GM23248 (cell line): ENCODE measurements around the gene SOX11. TPM values are rescaled to one million over a fixed set of nuclear protein-coding genes. Genes with fewer than 3 reads are reported as not detected.

Experiments
- DNase-seq: peaks from one replicate; pipeline ENCODE4 v3.0.0-alpha.2; 2015
- H2AFZ ChIP-seq: fragments of 200-600 bp; sonication (generic); 2 replicates; pipeline ENCODE4 v1.6.1; 2016; ENCODE audit warnings: antibody characterized with exemption
- H3F3A ChIP-seq: fragments of 200-600 bp; sonication (generic); 2 replicates; pipeline ENCODE4 v1.6.1; 2016; ENCODE audit warnings: mild to moderate bottlenecking, antibody characterized with exemption, mixed run types; ENCODE audit not compliant: insufficient read depth
- H3K27ac ChIP-seq: fragments of 200-600 bp; sonication (generic); 2 replicates; pipeline ENCODE4 v1.5.1; 2016; ENCODE audit warnings: mild to moderate bottlenecking
- H3K27me3 ChIP-seq: fragments of 200-600 bp; sonication (generic); replicated peaks from 2 replicates; pipeline ENCODE4 v1.6.1; 2016; ENCODE audit warnings: mild to moderate bottlenecking; ENCODE audit not compliant: insufficient read depth
- H3K36me3 ChIP-seq: fragments of 200-600 bp; sonication (generic); 2 replicates; pipeline ENCODE4 v1.6.1; 2016; ENCODE audit warnings: low read depth, mild to moderate bottlenecking
- H3K4me1 ChIP-seq: fragments of 200-600 bp; sonication (generic); 2 replicates; pipeline ENCODE4 v1.6.1; 2016; ENCODE audit warnings: mild to moderate bottlenecking; ENCODE audit not compliant: insufficient read depth
- H3K4me2 ChIP-seq: fragments of 200-600 bp; sonication (generic); one replicate; pipeline ENCODE4 v1.6.1; 2016; ENCODE audit warnings: mild to moderate bottlenecking; ENCODE audit not compliant: unreplicated experiment
- H3K4me3 ChIP-seq: fragments of 200-600 bp; sonication (generic); 2 replicates; pipeline ENCODE4 v1.5.1; 2016; ENCODE audit warnings: mild to moderate bottlenecking
- H3K79me2 ChIP-seq: fragments of 200-600 bp; sonication (generic); 2 replicates; pipeline ENCODE4 v1.6.1; 2016; ENCODE audit warnings: mild to moderate bottlenecking; ENCODE audit not compliant: insufficient read depth
- H3K9ac ChIP-seq: fragments of 200-600 bp; sonication (generic); 2 replicates; pipeline ENCODE4 v1.6.1; 2016; ENCODE audit warnings: mild to moderate bottlenecking
- H3K9me2 ChIP-seq: fragments of 200-600 bp; sonication (generic); 2 replicates; pipeline ENCODE4 v1.6.1; 2016; ENCODE audit warnings: mixed run types, mild to moderate bottlenecking, moderate library complexity; ENCODE audit not compliant: insufficient read depth
- H3K9me3 ChIP-seq: fragments of 200-600 bp; sonication (generic); one replicate; pipeline ENCODE4 v1.6.1; 2017; ENCODE audit warnings: low read depth
- H4K20me1 ChIP-seq: fragments of 200-600 bp; sonication (generic); 2 replicates; pipeline ENCODE4 v1.6.0; 2016; ENCODE audit not compliant: insufficient read depth
- EZH2 ChIP-seq: fragments of 200-600 bp; sonication (generic); IDR thresholded peaks from 2 replicates; pipeline ENCODE4 v1.6.1; 2018; ENCODE audit warnings: antibody characterized with exemption, mild to moderate bottlenecking; ENCODE audit not compliant: insufficient read depth, poor library complexity, severe bottlenecking
- EZH2phosphoT487 ChIP-seq: fragments of 200-600 bp; sonication (generic); IDR thresholded peaks from 2 replicates; pipeline ENCODE4 v1.6.1; 2018; ENCODE audit warnings: antibody characterized with exemption, moderate library complexity, mild to moderate bottlenecking, low read depth; ENCODE audit not compliant: insufficient read depth
- WGBS, 2 experiments: methylation state at CpG; one replicate each; pipeline ENCODE4 v1.1.6; 2015 to 2017; ENCODE audit warnings: low lambda C conversion rate in 2 of 2, low coverage in 1 of 2; ENCODE audit errors: missing lambda C conversion rate in 2 of 2; 5-methylcytosine and 5-hydroxymethylcytosine counted together
- in situ Hi-C: fragments of 300-500 bp; cut with MboI; formaldehyde crosslinking; loops from 2 replicates; pipeline ENCODE4 v1.15.0; 2020
- polyA plus RNA-seq: library from polyadenylated mRNA; unstranded; fragments of >200 nt; fragmentation: Nextera tagmentation; extraction: Ambion mirVana; gene quantifications from 2 replicates; pipeline ENCODE4 v1.2.1, GENCODE V29; 2016
- total RNA-seq: library from RNA; depleted of rRNA; stranded (reverse); fragments of >200 nt; shearing (Covaris generic); gene quantifications from 2 replicates; pipeline ENCODE4 v1.2.3, GENCODE V29; 2014

The SOX11 gene
- total and polyA plus RNA-seq, 2 experiments from 2014 or later, result under 0.01 to 0.08 TPM

DNA sequence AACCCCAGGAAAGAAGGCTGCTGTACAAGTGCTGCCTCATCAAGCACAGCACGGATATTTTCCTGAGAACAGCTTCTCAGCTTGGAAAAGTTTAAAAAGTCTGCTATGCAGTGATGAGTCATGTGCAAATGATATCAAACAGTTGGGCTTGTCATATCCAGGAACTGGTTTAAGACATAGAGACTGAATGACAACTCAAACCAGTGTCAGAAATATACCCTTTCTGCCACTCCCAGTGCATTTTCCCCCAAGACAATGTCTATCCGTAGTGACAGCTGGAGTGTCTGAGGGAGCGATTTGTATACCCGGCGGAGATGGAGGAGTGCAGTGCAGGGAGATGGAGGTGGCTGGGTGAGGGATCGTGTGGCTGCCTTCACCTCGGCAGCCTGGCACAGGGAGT, 28.2 kb downstream of the SOX11 start:
- Histone ChIP-seq H3F3A (no peaks in the 10 kb centered on the region), H3K4me3 (no peak overlapping the region), H3K27me3 (no peaks in the 10 kb centered on the region), H3K4me1 (no peaks in the 10 kb centered on the region), H3K9me2 (no peaks in the 10 kb centered on the region), H4K20me1 (no peaks in the 10 kb centered on the region), H3K9me3 (no peaks in the 10 kb centered on the region), H3K79me2 (no peaks in the 10 kb centered on the region), H3K27ac (no peak overlapping the region), H3K9ac (no peak overlapping the region), H3K36me3 (no peaks in the 10 kb centered on the region), H2AFZ (no peak overlapping the region), H3K4me2 (no peak overlapping the region)
- TF ChIP-seq EZH2phosphoT487 (no peak), EZH2 (no peak)
- in situ Hi-C loops, result no loop called here
- peak; percentile 1 for DNase-seq
- WGBS, 2 experiments, result 21 to 30% methylated on average over 7 of the region's 7 CpGs

DNA sequence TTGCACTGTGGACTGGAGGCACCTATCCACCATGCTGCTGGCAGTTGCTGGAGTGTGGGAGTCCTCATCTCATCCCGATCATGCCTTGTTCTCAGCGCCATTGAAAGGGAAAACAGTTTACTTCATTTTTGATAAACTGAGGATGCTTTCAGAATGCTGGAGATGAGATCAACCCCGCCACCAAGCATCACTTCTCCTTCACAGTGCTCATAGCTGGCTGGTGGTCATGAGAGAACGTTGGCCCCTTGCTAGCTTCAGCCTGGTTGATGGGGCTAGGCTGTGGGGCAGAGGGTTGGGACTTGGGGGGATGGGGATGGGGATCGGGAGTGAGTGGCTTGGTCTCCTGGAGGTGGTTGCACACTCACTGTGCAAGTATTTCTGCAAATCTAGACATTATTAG, 30.1 kb downstream of the SOX11 start:
- Histone ChIP-seq H3K4me3 (no peak overlapping the region), H3K9me2 (no peaks in the 10 kb centered on the region), H3K27ac (no peak overlapping the region), H3K27me3 (no peaks in the 10 kb centered on the region), H3K4me1 (no peaks in the 10 kb centered on the region), H3F3A (no peaks in the 10 kb centered on the region), H3K9me3 (no peaks in the 10 kb centered on the region), H2AFZ (no peak overlapping the region), H3K36me3 (no peaks in the 10 kb centered on the region), H3K9ac (no peak overlapping the region), H3K4me2 (no peak overlapping the region), H3K79me2 (no peaks in the 10 kb centered on the region), H4K20me1 (no peaks in the 10 kb centered on the region)
- no peak for DNase-seq
- TF ChIP-seq EZH2phosphoT487 (no peak), EZH2 (no peak)
- 46 to 49% methylated on average over 5 of the region's 5 CpGs for WGBS, 2 experiments
- in situ Hi-C loops, result no loop called here

DNA sequence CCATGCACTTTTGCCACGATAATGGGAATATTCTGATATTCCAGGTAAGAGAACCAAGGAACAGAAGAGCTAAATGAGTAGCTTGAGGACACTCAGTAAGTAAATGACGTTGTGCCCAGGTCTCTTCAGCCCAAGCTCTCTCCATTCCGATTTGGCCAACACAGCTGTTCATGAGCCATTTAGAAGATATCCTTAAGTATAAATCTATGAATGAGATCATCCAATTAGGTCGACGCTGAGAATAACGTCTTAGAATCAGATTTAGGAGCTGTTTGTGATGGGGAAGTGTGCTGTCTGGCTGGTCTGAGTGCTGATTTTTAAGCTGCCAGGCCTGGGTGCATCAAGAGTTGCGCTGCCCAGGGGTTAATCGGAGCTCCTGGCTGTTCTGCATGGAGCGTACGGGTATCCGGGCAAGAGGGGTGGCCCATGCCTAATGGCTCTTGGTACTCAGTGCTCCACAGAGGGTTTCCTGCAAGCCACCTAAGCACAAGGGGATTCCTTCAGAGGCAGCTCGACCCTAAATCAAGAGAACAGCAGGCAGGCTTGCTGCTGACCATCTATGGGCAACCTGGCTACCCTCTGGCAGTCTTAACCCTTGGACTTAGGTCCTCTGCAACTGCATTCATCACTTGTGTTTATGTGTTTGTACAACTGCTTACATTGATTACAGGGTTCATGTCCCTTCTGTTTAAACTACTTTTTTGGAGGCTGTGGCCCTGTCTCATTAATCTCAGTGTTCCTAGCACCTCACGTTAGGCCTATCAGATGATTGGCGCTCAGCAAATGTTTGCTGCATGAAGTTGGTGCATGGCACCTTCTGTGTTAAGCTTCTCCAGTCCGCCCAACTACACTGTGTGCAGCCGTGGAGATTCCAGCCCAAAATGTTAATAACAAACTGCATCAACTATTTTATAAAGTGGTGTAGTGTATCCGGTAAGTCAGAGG, 31.9 kb downstream of the SOX11 start:
- Histone ChIP-seq H3K9ac (no peak overlapping the region), H3K4me1 (no peaks in the 10 kb centered on the region), H4K20me1 (no peaks in the 10 kb centered on the region), H3K79me2 (no peaks in the 10 kb centered on the region), H2AFZ (no peak overlapping the region), H3K9me2 (no peaks in the 10 kb centered on the region), H3K36me3 (no peaks in the 10 kb centered on the region), H3K27me3 (no peaks in the 10 kb centered on the region), H3K9me3 (no peaks in the 10 kb centered on the region), H3K4me3 (no peak overlapping the region), H3F3A (no peaks in the 10 kb centered on the region), H3K4me2 (no peak overlapping the region), H3K27ac (no peak overlapping the region)
- no peak for DNase-seq
- no peak for TF ChIP-seq EZH2phosphoT487
- TF ChIP-seq EZH2, result no peak
- in situ Hi-C loops, result no loop called here
- WGBS, 2 experiments, result 44 to 46% methylated on average over 17 of the region's 17 CpGs

DNA sequence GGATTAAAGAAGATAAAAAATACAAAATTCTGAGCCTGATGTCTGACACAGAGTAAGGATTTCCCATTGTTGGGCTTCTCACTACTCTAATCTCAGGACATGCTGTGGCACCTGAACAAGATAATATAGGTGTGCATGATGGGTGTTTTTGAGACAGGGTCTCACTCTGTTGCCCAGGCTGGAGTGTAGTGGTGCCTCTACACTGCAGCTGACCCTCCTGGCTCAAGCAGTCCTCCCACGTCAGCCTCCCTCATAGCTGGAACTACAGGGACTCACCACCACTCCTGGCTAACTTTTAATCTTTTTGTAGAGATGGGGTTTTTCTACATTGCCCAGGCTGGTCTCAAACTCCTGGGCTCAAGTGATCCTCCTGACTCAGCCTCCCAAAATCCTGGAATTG, 32.9 kb downstream of the SOX11 start:
- H3K79me2 ChIP-seq, result no peaks in the 10 kb centered on the region
- H4K20me1 ChIP-seq, result no peaks in the 10 kb centered on the region
- WGBS, 2 experiments, result 41 to 55% methylated on average over 1 of the region's 1 CpG
- in situ Hi-C loops, result no loop called here
- H3K9me2 ChIP-seq, result no peaks in the 10 kb centered on the region
- no peaks in the 10 kb centered on the region for H3F3A ChIP-seq
- no peaks in the 10 kb centered on the region for H3K9me3 ChIP-seq
- no peaks in the 10 kb centered on the region for H3K4me1 ChIP-seq
- H3K27ac ChIP-seq, result no peak overlapping the region
- H3K9ac ChIP-seq, result no peak overlapping the region
- H3K36me3 ChIP-seq, result no peaks in the 10 kb centered on the region
- H3K27me3 ChIP-seq, result no peaks in the 10 kb centered on the region
- no peak for TF ChIP-seq EZH2
- no peak for DNase-seq
- no peak overlapping the region for H2AFZ ChIP-seq
- H3K4me2 ChIP-seq, result no peak overlapping the region
- H3K4me3 ChIP-seq, result no peak overlapping the region
